Testis (tissue), 3 donors: Measurements from ENCODE around the gene ZFP62. TPM values are rescaled to one million over a fixed set of nuclear protein-coding genes. Genes with fewer than 3 reads are reported as not detected.

Experiments used
- DNase-seq: peaks from one replicate; pipeline ENCODE4 v3.0.0-alpha.2; 2019
- H3K27ac ChIP-seq, 2 donors: fragments of 200-600 bp; sonication (generic); one replicate each; pipeline ENCODE4 v1.5.1; 2019
- H3K27me3 ChIP-seq: fragments of 200-600 bp; sonication (generic); one replicate; pipeline ENCODE4 v1.5.1; 2019
- H3K36me3 ChIP-seq: fragments of 200-600 bp; sonication (generic); one replicate; pipeline ENCODE4 v1.5.1; 2017; ENCODE audit warnings: low read depth; ENCODE audit errors: missing control alignments
- H3K4me1 ChIP-seq: fragments of 200-600 bp; sonication (generic); one replicate; pipeline ENCODE4 v1.5.1; 2019
- H3K4me3 ChIP-seq, 2 donors: fragments of 200-600 bp; sonication (generic); one replicate each; pipeline ENCODE4 v1.5.1; 2017 to 2019
- H3K9me3 ChIP-seq: fragments of 200-600 bp; sonication (generic); one replicate; pipeline ENCODE4 v1.5.1; 2017
- CTCF ChIP-seq, 3 experiments: fragments of 450-650 bp in 2 of 3; fragments of 200-600 bp in 1 of 3; sonication (generic) in 1 of 3; IDR thresholded peaks; one replicate each; pipeline ENCODE4 v1.5.1; 2016 to 2019; ENCODE audit warnings: antibody characterized with exemption in 3 of 3, mild to moderate bottlenecking in 2 of 3, moderate library complexity in 1 of 3
- POLR2A ChIP-seq: fragments of 450-650 bp; IDR thresholded peaks from one replicate; pipeline ENCODE4 v1.6.1; 2017; ENCODE audit warnings: antibody characterized with exemption, mild to moderate bottlenecking, moderate library complexity
- WGBS, 2 donors: methylation state at CpG; one replicate each; pipeline ENCODE4 v1.1.5; 2018; 5-methylcytosine and 5-hydroxymethylcytosine counted together
- intact Hi-C: fragments of 100-400 bp; cut with DNase I; formaldehyde crosslinking; loops from one replicate; pipeline ENCODE4 v1.15.1; 2023; ENCODE audit warnings: low total_unique reads
- polyA plus RNA-seq: library from polyadenylated mRNA; stranded (reverse); fragments of 350-450 nt; fragmentation: Illumina TruSeq; extraction: RNeasy Lipid Tissue Mini Kit (QIAGEN cat#74804); gene quantifications from one replicate; pipeline ENCODE4 v1.2.3, GENCODE V29; 2014; ENCODE audit warnings: low read depth, low replicate concordance; ENCODE audit not compliant: insufficient read depth
- total RNA-seq, 2 donors: library from RNA; depleted of rRNA; stranded (reverse); fragments of >200 nt; gene quantifications; one replicate each; pipeline ENCODE4 v1.2.3, GENCODE V29; 2016

The ZFP62 gene
- total and polyA plus RNA-seq, 3 donors from 2014 or later = 27.1 to 32.3 (median 29.2) TPM

GRCh38 chr5:180823940-180824629 lies 37.0 kb downstream of the ZFP62 start:
- TF ChIP-seq POLR2A (no peak), CTCF (IDR thresholded peaks at IDR 0.05) (no peak)
- H3K4me1 ChIP-seq = peaks cover 23% of the 10 kb centered on the region
- no peaks in the 10 kb centered on the region for H3K9me3 ChIP-seq
- no peaks in the 10 kb centered on the region for H3K36me3 ChIP-seq
- H3K4me3 ChIP-seq = no peak overlapping the region
- intact Hi-C loops = no loop called here
- DNase-seq = no peak
- H3K27me3 ChIP-seq = no peaks in the 10 kb centered on the region
- 67 to 69% methylated on average over 6 of the region's 6 CpGs for WGBS, 2 donors
- H3K27ac ChIP-seq = peak overlapping the region; percentile 60 to 62

GRCh38 chr5:180823346-180823745 lies 37.7 kb downstream of the ZFP62 start:
- Histone ChIP-seq H3K27me3 (no peaks in the 10 kb centered on the region), H3K9me3 (no peaks in the 10 kb centered on the region), H3K4me3 (no peak overlapping the region), H3K27ac (peak overlapping the region in 1 of 2 donors; percentile 62), H3K36me3 (no peaks in the 10 kb centered on the region), H3K4me1 (peaks cover 28% of the 10 kb centered on the region)
- TF ChIP-seq CTCF (IDR thresholded peaks at IDR 0.05) = no peak
- TF ChIP-seq POLR2A = no peak
- intact Hi-C loops = no loop called here
- 80 to 95% methylated on average over 7 of the region's 7 CpGs for WGBS, 2 donors
- no peak for DNase-seq

- intact Hi-C loops = no loop called here
- Histone ChIP-seq H3K4me1 (peaks cover 46% of the 10 kb centered on the region), H3K27me3 (no peaks in the 10 kb centered on the region), H3K36me3 (no peaks in the 10 kb centered on the region), H3K4me3 (no peak overlapping the region), H3K27ac (peak overlapping the region; percentile 85 to 86), H3K9me3 (no peaks in the 10 kb centered on the region)
- TF ChIP-seq CTCF (IDR thresholded peaks at IDR 0.05) (no peak), POLR2A (no peak)
- DNase-seq = no peak
- WGBS, 2 donors = 72 to 79% methylated on average over 4 of the region's 4 CpGs
Observed at GRCh38 chr5:180821538-180821937, 39.5 kb downstream of the ZFP62 start.

- peak; percentile 70 for DNase-seq
- WGBS, 2 donors = 19 to 35% methylated on average over 3 of the region's 3 CpGs
- H3K9me3 ChIP-seq = no peaks in the 10 kb centered on the region
- peak overlapping the region; percentile 85 to 86 for H3K27ac ChIP-seq
- peaks cover 48% of the 10 kb centered on the region for H3K4me1 ChIP-seq
- H3K36me3 ChIP-seq = no peaks in the 10 kb centered on the region
- H3K27me3 ChIP-seq = no peaks in the 10 kb centered on the region
- no peak overlapping the region for H3K4me3 ChIP-seq
- TF ChIP-seq POLR2A (no peak), CTCF (IDR thresholded peaks at IDR 0.05) (no peak)
- intact Hi-C loops = no loop called here
Observed at GRCh38 chr5:180820788-180821321, 40.2 kb downstream of the ZFP62 start.
